ENCODE data around the gene AUTS2. TPM values are rescaled to one million over a fixed set of nuclear protein-coding genes. Genes with fewer than 3 reads are reported as not detected.

The AUTS2 gene
- total RNA-seq, 1 donor from 2014 or later: 94.1 TPM

DNA sequence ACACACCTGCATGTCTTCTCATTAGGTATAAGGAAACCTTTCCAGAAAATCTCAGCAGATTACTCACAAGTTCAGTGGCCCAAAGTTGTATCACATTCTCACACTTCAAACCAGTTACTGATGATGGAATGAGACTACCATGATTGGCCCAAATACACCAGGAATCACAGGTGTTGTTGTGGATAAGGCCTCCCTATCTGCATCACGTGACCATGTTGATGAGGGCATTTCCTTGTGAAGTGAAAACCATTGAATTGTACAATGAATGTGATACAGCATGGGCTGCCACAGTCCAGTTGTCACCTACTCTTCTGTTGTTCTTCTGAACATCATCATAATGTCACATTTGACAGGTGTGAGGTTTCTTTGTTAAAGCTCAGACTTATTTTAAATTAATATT, 431.7 kb downstream of the AUTS2 start:
- Mint-ChIP-seq H3K9me3 (no peaks in the 10 kb centered on the region), H3K4me1 (ENCODE audit: unreplicated experiment) (peaks cover 20% of the 10 kb centered on the region), H3K27me3 (no peaks in the 10 kb centered on the region), H3K27ac (no peak overlapping the region), H3K36me3 (no peaks in the 10 kb centered on the region), H3K4me3 (no peak overlapping the region)
- no peak for DNase-seq (ENCODE audit: extremely low spot score, unreplicated experiment)
- TF ChIP-seq, protein P1, sequence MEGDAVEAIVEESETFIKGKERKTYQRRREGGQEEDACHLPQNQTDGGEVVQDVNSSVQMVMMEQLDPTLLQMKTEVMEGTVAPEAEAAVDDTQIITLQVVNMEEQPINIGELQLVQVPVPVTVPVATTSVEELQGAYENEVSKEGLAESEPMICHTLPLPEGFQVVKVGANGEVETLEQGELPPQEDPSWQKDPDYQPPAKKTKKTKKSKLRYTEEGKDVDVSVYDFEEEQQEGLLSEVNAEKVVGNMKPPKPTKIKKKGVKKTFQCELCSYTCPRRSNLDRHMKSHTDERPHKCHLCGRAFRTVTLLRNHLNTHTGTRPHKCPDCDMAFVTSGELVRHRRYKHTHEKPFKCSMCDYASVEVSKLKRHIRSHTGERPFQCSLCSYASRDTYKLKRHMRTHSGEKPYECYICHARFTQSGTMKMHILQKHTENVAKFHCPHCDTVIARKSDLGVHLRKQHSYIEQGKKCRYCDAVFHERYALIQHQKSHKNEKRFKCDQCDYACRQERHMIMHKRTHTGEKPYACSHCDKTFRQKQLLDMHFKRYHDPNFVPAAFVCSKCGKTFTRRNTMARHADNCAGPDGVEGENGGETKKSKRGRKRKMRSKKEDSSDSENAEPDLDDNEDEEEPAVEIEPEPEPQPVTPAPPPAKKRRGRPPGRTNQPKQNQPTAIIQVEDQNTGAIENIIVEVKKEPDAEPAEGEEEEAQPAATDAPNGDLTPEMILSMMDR (conservative IDR thresholded peaks at IDR 0.05): no peak

DNA sequence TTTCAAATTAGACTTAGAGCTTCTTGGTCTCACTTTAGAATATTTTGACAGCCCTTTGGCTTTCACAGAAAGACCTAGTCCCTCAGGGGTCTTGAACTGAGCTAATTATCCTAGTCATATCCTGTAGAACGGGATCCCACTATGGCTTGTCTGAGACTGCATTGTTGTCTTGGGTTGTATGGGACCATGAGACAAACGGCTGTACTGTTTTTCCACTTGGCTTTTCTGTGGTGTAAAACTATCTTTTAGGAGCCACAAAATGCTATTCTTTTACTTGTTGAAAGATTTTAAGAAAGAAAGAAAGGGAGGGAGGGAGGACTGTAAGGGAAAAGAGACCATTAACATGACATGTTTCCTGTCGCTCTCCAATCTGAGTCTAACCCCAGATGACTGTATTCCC, 432.5 kb downstream of the AUTS2 start:
- peaks cover 23% of the 10 kb centered on the region for H3K4me1 Mint-ChIP-seq (ENCODE audit: unreplicated experiment)

DNA sequence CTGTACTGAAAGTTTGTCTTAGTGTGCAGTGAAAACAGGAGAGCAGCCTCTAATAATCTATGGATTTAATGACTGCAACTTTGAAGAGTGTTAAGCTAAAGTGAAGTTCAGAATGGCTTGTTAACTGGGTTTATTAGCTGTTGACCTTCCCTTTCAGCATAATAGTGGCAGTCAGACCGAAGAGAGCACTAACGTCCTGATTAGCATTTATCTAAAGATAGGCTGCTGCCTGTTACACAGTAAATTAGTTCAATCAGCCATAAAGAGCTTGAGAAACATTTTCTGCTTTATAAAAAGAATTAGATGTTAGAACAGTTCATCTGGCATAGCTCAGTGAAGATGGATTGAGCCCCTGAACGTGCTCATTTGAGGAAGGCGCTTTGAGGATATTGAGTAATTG, 433.0 kb downstream of the AUTS2 start:
- TF ChIP-seq, protein P1 (conservative IDR thresholded peaks at IDR 0.05): no peak
- Mint-ChIP-seq H3K9me3 (no peaks in the 10 kb centered on the region), H3K36me3 (no peaks in the 10 kb centered on the region), H3K4me3 (no peak overlapping the region), H3K27ac (no peak overlapping the region), H3K4me1 (ENCODE audit: unreplicated experiment) (peaks cover 20% of the 10 kb centered on the region), H3K27me3 (no peaks in the 10 kb centered on the region)
- DNase-seq (ENCODE audit: extremely low spot score, unreplicated experiment): no peak

More for the DNA sequence above, 432.5 kb downstream of the AUTS2 start:
- TF ChIP-seq, protein P1 (conservative IDR thresholded peaks at IDR 0.05): no peak
- Mint-ChIP-seq H3K4me3 (no peak overlapping the region), H3K9me3 (no peaks in the 10 kb centered on the region), H3K27me3 (no peaks in the 10 kb centered on the region), H3K27ac (no peak overlapping the region), H3K36me3 (no peaks in the 10 kb centered on the region)
- no peak for DNase-seq (ENCODE audit: extremely low spot score, unreplicated experiment)

DNA sequence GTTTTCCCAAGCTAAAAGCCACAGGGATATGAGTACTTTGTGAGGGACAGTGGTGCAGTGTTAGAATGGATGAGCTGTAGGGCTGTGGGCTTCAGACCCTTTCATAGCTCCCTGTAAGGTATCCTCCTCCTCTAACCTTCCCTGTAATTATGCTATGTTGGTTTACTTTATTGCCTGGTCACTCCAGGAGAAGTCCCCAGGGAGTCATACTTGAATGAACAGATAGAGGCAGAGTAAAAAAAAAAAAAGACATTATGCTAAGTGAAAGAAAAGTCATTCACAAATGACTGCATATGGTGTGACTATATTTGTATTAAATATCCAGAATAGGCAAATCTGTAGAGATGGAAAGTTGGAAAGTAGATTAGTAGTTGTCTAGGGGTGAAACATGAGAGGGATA, 434.4 kb downstream of the AUTS2 start:
- Mint-ChIP-seq H3K36me3 (no peaks in the 10 kb centered on the region), H3K27ac (no peak overlapping the region)

DNA sequence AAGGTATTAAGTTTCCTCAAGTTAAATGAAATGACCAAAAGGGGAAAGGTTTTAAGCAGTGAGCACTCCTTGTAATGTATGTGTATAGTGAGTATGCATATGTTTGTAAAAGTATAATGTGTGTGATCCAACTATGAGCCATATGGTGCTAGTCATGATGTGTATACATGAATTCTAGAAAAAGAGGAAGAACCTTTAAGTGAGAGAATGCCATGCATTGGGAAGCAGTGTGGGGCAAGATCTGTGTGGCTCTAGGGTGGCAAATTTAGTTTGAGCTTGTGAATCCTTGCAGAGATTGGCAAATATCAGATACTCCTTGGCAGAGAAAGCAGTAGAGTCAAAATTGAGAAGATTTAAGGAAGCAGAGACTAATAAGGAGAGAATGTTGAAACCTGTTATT, 435.0 kb downstream of the AUTS2 start:
- Mint-ChIP-seq H3K4me1 (ENCODE audit: unreplicated experiment) (peaks cover 16% of the 10 kb centered on the region), H3K27me3 (no peaks in the 10 kb centered on the region), H3K9me3 (no peaks in the 10 kb centered on the region), H3K4me3 (no peak overlapping the region), H3K36me3 (no peaks in the 10 kb centered on the region), H3K27ac (no peak overlapping the region)
- DNase-seq (ENCODE audit: extremely low spot score, unreplicated experiment): no peak
- TF ChIP-seq, protein P1 (conservative IDR thresholded peaks at IDR 0.05): no peak

More for the DNA sequence above, 434.4 kb downstream of the AUTS2 start:
- Mint-ChIP-seq H3K27me3 (no peaks in the 10 kb centered on the region), H3K4me3 (no peak overlapping the region), H3K4me1 (ENCODE audit: unreplicated experiment) (peaks cover 22% of the 10 kb centered on the region), H3K9me3 (no peaks in the 10 kb centered on the region)
- TF ChIP-seq, protein P1 (conservative IDR thresholded peaks at IDR 0.05): no peak
- no peak for DNase-seq (ENCODE audit: extremely low spot score, unreplicated experiment)

DNA sequence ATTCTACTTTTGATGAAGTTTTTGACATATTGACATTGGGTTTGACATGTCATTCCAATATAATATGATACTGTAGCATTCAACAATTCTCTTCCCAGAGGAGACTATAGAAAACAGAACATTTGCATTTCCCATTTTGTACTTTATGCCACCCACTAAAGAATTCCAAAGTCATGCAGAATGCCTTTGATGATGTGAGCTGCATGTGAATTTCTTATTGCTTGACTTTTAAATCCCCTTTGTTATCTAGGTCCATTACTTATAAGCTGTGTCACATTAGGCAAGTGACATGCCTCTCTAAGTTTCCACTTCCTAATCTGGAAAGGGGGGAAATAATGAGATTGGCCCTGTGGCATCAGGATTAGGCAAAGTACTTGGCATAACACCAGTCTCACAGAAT, 436.7 kb downstream of the AUTS2 start:
- H3K36me3 Mint-ChIP-seq: no peaks in the 10 kb centered on the region
- H3K4me1 Mint-ChIP-seq (ENCODE audit: unreplicated experiment): peaks cover 12% of the 10 kb centered on the region
- no peaks in the 10 kb centered on the region for H3K27me3 Mint-ChIP-seq
- no peak overlapping the region for H3K27ac Mint-ChIP-seq
- H3K4me3 Mint-ChIP-seq: no peak overlapping the region
- no peaks in the 10 kb centered on the region for H3K9me3 Mint-ChIP-seq
- TF ChIP-seq, protein P1 (conservative IDR thresholded peaks at IDR 0.05): no peak
- DNase-seq (ENCODE audit: extremely low spot score, unreplicated experiment): no peak
